H1 (cell line): ENCODE measurements around the gene PLEKHA5. TPM values are rescaled to one million over a fixed set of nuclear protein-coding genes. Genes with fewer than 3 reads are reported as not detected.

Experiments
- CHD2 ChIP-seq: IDR thresholded peaks from 2 replicates; pipeline ENCODE4 v1.6.1; 2012; ENCODE audit warnings: low read length, improper control_type of control experiment
- CHD7 ChIP-seq: fragments of 300-600 bp; sonication (generic); IDR thresholded peaks from 2 replicates; pipeline ENCODE4 v1.7.1; 2012; ENCODE audit warnings: low read length, moderate library complexity, mild to moderate bottlenecking, inconsistent platforms; ENCODE audit not compliant: insufficient replicate concordance
- JUND ChIP-seq: IDR thresholded peaks from 2 replicates; pipeline ENCODE4 v1.6.1; 2011; ENCODE audit warnings: mild to moderate bottlenecking, improper control_type of control experiment, low read length
- POU5F1 ChIP-seq: IDR thresholded peaks from 2 replicates; pipeline ENCODE4 v1.6.1; 2011; ENCODE audit warnings: low read depth, mild to moderate bottlenecking, low read length, moderate library complexity
- RNF2 ChIP-seq: fragments of 200-900, 300-1000 bp; sonication (generic); IDR thresholded peaks from 2 replicates; pipeline ENCODE4 v1.7.1; 2016; ENCODE audit warnings: borderline replicate concordance, low read depth, mild to moderate bottlenecking, antibody characterized with exemption, low read length; ENCODE audit not compliant: poor library complexity, severe bottlenecking; ENCODE audit errors: missing control alignments
- SIN3A ChIP-seq, 2 experiments: IDR thresholded peaks in 1 of 2; conservative IDR thresholded peaks in 1 of 2; 2 replicates each; pipeline ENCODE4 v1.6.1; 2011 to 2012; ENCODE audit warnings: low read length in 2 of 2, improper control_type of control experiment in 1 of 2, low read depth in 1 of 2, mild to moderate bottlenecking in 1 of 2
- SIRT6 ChIP-seq: IDR thresholded peaks from one replicate; pipeline ENCODE4 v1.7.1; 2012; ENCODE audit warnings: low read length, inconsistent platforms
- SP1 ChIP-seq: IDR thresholded peaks from 2 replicates; pipeline ENCODE4 v1.6.1; 2011; ENCODE audit warnings: low read depth, low read length
- SRF ChIP-seq: IDR thresholded peaks from 2 replicates; pipeline ENCODE4 v1.6.1; 2011; ENCODE audit warnings: mild to moderate bottlenecking, low read depth, low read length, moderate library complexity
- TBP ChIP-seq: IDR thresholded peaks from 2 replicates; pipeline ENCODE4 v1.6.1; 2011; ENCODE audit warnings: low read depth, low read length, improper control_type of control experiment
- ZNF274 ChIP-seq: IDR thresholded peaks from 2 replicates; pipeline ENCODE4 v1.7.0; 2012; ENCODE audit warnings: low read length, borderline replicate concordance; ENCODE audit errors: extremely low read depth
- polyA plus RNA-seq, 7 experiments: library from polyadenylated mRNA; depleted of rRNA in 3 of 7; stranded (reverse) in 5 of 7; unstranded in 2 of 7; fragments of >200 nt in 5 of 7; fragments of 200-250 nt in 2 of 7; gene quantifications; 1 replicate in 5 of 7; 2 replicates in 1 of 7; 4 replicates in 1 of 7; pipeline versions ENCODE4 v1.2.1 to v1.2.3, GENCODE V29; 2011 to 2013; ENCODE audit warnings: missing spikeins in 2 of 7, mixed read lengths in 2 of 7
- total RNA-seq: library from RNA; stranded (reverse); fragmentation: NEBNext Ultra II Directional; extraction: Animal tissue kit (Norgen Biotek cat#: 25700); gene quantifications from 2 replicates; pipeline ENCODE4 v1.2.1, GENCODE V29; 2021

Gene PLEKHA5
- total and polyA plus RNA-seq, 2 of the 8 experiments (the other 6 are each of a cell fraction or from before 2014, with no cell fraction given), result 17.2 to 66.1 TPM

GRCh38 chr12:19234171-19234704 lies 104.7 kb downstream of the PLEKHA5 start (continued):
- no peak for TF ChIP-seq CHD7
- no peak for TF ChIP-seq TBP
- no peak for TF ChIP-seq SRF
- TF ChIP-seq RNF2, result no peak
- no peak for TF ChIP-seq SP1
- no peak for TF ChIP-seq CHD2
- TF ChIP-seq SIRT6, result no peak
- no peak for TF ChIP-seq POU5F1
- TF ChIP-seq SIN3A (conservative IDR thresholded peaks at IDR 0.05 in 1 of 2, IDR thresholded peaks at IDR 0.05 in 1 of 2; ENCODE audit: low read depth in 1 of 2, low read length in 2 of 2), result no peak
- TF ChIP-seq JUND, result no peak
- TF ChIP-seq ZNF274, result no peak
